ENCODE results near the gene FAM89B.
A peak's percentile ranks its signal among the peaks of the same experiment; 100 is the strongest.

The FAM89B gene

DNA sequence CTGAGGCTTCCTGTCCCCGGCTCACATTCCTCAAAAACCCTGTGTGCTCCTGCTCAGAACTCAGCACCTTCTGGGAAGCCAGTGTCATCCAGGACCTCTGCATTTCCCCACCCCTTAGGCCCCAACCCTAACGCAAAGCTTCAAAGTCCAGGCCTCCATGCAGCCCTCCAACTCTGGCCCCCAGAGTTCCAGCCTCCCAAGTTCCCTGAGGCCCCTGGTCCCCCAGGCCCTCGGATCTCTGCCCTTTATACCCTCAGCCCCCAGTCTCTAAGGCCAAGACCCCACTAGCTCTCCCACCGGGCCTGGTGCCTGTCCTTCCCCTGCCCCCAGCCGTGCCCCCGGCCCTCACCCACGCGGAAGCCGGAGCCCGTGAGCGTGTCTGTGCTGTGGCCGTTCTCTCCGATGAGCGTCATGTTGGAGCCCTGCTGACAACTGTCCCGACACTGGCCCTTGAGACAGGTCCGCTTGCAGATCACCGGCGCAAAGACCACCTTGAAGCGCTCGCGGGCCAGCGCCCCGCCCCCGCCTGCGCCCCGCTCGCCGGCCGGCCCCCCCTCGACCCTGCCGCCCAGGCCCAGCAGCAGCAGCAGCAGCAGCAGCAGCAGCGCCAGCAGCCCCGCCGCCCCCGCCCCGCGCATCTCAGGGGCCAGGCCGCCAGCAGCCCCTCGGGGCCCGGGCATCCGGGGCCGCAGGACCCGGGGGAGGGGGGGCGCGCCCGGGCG is 14.9 kb upstream of the FAM89B start:
- H3K36me3 ChIP-seq (ENCODE audit: control insufficient read depth, insufficient read depth, low read length) = no peaks in the 10 kb centered on the region
- TF ChIP-seq, protein P1, sequence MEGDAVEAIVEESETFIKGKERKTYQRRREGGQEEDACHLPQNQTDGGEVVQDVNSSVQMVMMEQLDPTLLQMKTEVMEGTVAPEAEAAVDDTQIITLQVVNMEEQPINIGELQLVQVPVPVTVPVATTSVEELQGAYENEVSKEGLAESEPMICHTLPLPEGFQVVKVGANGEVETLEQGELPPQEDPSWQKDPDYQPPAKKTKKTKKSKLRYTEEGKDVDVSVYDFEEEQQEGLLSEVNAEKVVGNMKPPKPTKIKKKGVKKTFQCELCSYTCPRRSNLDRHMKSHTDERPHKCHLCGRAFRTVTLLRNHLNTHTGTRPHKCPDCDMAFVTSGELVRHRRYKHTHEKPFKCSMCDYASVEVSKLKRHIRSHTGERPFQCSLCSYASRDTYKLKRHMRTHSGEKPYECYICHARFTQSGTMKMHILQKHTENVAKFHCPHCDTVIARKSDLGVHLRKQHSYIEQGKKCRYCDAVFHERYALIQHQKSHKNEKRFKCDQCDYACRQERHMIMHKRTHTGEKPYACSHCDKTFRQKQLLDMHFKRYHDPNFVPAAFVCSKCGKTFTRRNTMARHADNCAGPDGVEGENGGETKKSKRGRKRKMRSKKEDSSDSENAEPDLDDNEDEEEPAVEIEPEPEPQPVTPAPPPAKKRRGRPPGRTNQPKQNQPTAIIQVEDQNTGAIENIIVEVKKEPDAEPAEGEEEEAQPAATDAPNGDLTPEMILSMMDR (IDR thresholded peaks at IDR 0.05) = no peak
- peak overlapping the region; percentile 23 for H2AFZ ChIP-seq
- H3K27ac ChIP-seq = peak overlapping the region; percentile 82
- no peaks in the 10 kb centered on the region for H3K9me3 ChIP-seq (ENCODE audit: control insufficient read depth, low read length)
- no peaks in the 10 kb centered on the region for H3K79me2 ChIP-seq
- H3K4me2 ChIP-seq (ENCODE audit: low read length) = peak overlapping the region; percentile 72
- H3K4me3 ChIP-seq (ENCODE audit: low read depth, low read length) = peak overlapping the region; percentile 57
- H3K27me3 ChIP-seq (ENCODE audit: control insufficient read depth, insufficient read depth, low read length) = no peaks in the 10 kb centered on the region
- peaks cover 21% of the 10 kb centered on the region for H3K4me1 ChIP-seq
- H3K9ac ChIP-seq = peak overlapping the region; percentile 19

DNA sequence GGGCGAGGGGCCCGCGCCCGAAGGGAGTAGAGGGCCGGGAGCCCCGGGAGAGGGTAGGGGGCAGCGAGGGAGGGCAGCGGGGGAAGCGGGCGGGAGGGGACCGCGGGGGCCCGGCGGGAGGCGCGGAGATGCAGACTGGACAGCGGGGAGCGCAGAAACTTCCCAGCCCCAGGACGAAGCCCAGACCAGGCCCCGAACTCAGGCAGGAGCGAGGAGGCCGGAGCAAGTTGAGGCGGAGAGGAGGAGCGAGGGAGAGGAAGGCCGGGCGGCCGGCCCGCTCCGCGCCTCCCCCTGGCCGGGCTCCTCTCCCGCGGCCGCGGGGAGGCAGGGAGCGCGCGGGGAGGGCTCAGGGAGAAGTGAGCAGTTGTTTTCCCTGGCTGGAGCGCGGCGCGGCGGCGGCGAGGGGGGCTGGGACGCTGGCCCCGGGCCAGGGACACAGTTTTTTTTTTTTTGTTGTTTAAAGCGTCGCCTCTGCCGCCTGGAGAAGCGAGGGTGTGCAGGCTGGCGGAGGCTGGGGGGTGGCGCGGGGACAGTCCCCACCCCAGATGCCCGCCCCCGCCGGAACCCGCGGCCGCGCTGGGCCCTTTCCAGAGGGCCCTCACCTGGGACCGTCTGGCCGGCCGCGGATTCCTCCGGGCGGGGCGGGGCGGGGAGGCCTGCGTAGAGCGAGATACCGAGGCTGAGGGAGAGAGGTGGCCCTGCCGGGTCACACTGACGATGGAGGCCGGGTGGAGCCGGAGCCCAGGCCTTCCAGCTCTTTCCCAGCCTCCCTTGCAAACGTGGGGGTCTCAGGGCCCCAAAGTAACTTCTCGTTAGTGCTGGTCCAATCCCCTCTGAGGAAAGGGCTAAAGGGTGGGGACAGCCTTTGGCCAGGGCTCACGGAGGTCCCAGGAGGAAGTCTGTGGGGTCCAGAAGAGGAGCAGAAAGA is 14.1 kb upstream of the FAM89B start, which contains the start of gene LTBP3:
Gene LTBP3, minus strand, starts transcription at position 358 of the 928 bp plus-strand sequence. CDS start 400 bp downstream, outside the sequence.
- peaks cover 21% of the 10 kb centered on the region for H3K4me1 ChIP-seq
- H3K4me3 ChIP-seq (ENCODE audit: low read depth, low read length) = peak within 1 kb of the TSS; percentile 57
- peak within 1 kb of the TSS; percentile 87 for H3K27ac ChIP-seq
- no peaks in the 10 kb centered on the region for H3K36me3 ChIP-seq (ENCODE audit: control insufficient read depth, insufficient read depth, low read length)
- H3K4me2 ChIP-seq (ENCODE audit: low read length) = peak within 1 kb of the TSS; percentile 72
- H2AFZ ChIP-seq = peak within 1 kb of the TSS; percentile 77
- TF ChIP-seq, protein P1 (IDR thresholded peaks at IDR 0.05) = peak; percentile 7
- H3K9ac ChIP-seq = peak within 1 kb of the TSS; percentile 19
- peaks cover 4% of the 10 kb centered on the region for H3K79me2 ChIP-seq
- no peaks in the 10 kb centered on the region for H3K27me3 ChIP-seq (ENCODE audit: control insufficient read depth, insufficient read depth, low read length)
- H3K9me3 ChIP-seq (ENCODE audit: control insufficient read depth, low read length) = no peaks in the 10 kb centered on the region

DNA sequence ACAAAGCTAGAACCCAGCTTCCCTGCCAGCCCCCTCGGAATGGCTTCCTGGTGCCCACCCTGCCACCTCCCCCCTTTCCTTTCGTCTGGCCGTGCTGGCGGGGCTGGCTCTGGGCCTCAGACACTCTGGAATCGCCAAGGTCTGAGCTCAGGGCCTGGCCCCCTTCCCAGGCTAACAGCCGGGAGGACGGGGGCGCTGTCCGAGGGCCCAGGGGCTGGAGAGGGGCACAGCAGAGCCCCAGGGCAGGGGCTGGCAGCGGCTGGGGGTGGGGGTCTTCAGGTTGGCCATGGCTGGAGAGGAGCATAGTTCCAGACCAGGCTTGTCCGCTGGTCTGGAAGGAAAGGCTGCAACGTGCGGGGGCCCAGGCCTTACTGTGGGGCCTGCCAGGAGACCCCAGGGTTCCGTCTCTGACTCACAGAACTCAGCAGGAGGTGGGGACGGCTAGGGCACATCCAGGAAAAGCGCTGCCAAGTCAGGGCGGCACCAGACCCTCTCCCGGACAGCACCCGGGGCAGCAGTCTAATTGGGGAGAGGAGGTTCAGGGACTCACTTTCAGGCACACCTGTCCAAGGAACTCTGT is 13.3 kb upstream of the FAM89B start:
- Histone ChIP-seq H3K9ac (no peak overlapping the region), H2AFZ (peak overlapping the region; percentile 77), H3K4me3 (ENCODE audit: low read depth, low read length) (peak overlapping the region; percentile 40), H3K79me2 (peaks cover 10% of the 10 kb centered on the region), H3K27me3 (ENCODE audit: control insufficient read depth, insufficient read depth, low read length) (no peaks in the 10 kb centered on the region), H3K27ac (peak overlapping the region; percentile 87), H3K36me3 (ENCODE audit: control insufficient read depth, insufficient read depth, low read length) (no peaks in the 10 kb centered on the region), H3K9me3 (ENCODE audit: control insufficient read depth, low read length) (no peaks in the 10 kb centered on the region), H3K4me2 (ENCODE audit: low read length) (peak overlapping the region; percentile 62), H3K4me1 (peaks cover 21% of the 10 kb centered on the region)
- TF ChIP-seq, protein P1 (IDR thresholded peaks at IDR 0.05) = no peak

DNA sequence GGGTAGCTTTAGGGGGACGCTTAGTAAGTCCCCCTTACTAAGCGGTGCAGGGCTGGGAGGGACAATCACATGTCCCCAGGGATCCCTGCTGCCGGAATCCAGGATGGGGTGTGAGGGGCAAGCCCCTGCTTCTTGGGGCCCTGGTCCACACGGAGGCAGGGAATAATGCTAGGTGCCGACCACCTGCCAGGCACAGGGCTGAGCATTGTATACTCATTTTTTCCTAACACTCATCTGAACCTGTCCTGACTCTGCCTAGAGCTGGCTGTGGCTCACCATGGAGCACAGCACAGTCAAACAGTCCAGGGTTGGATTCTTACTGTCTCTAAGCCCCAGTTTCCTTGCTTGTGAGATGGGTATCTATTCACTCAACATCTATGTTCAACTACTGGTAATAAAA is 12.8 kb upstream of the FAM89B start:
- TF ChIP-seq, protein P1 (IDR thresholded peaks at IDR 0.05) = no peak
- H3K9ac ChIP-seq = no peak overlapping the region
- no peak overlapping the region for H3K4me3 ChIP-seq (ENCODE audit: low read depth, low read length)
- no peak overlapping the region for H2AFZ ChIP-seq
- H3K4me1 ChIP-seq = peaks cover 21% of the 10 kb centered on the region
- H3K9me3 ChIP-seq (ENCODE audit: control insufficient read depth, low read length) = no peaks in the 10 kb centered on the region
- H3K36me3 ChIP-seq (ENCODE audit: control insufficient read depth, insufficient read depth, low read length) = no peaks in the 10 kb centered on the region
- no peaks in the 10 kb centered on the region for H3K27me3 ChIP-seq (ENCODE audit: control insufficient read depth, insufficient read depth, low read length)
- peak overlapping the region; percentile 87 for H3K27ac ChIP-seq
- peaks cover 10% of the 10 kb centered on the region for H3K79me2 ChIP-seq
- H3K4me2 ChIP-seq (ENCODE audit: low read length) = no peak overlapping the region
